Ishikawa (cell line): ENCODE data around the gene PRKAR2B.

Source experiments
- CEBPB ChIP-seq: IDR thresholded peaks from 2 replicates; pipeline ENCODE4 v1.6.1; 2012
- EGR1 ChIP-seq: IDR thresholded peaks from 2 replicates; pipeline ENCODE4 v1.6.1; 2012
- EP300 ChIP-seq: IDR thresholded peaks from 2 replicates; pipeline ENCODE4 v1.6.1; 2012; ENCODE audit warnings: borderline replicate concordance
- FOXM1 ChIP-seq: IDR thresholded peaks from 2 replicates; pipeline ENCODE4 v1.6.1; 2012; ENCODE audit warnings: low read depth, borderline replicate concordance
- MAX ChIP-seq: IDR thresholded peaks from 2 replicates; pipeline ENCODE4 v1.6.1; 2012
- RAD21 ChIP-seq: IDR thresholded peaks from 2 replicates; pipeline ENCODE4 v1.6.1; 2012; ENCODE audit warnings: low read depth
- TAF1 ChIP-seq: IDR thresholded peaks from 2 replicates; pipeline ENCODE4 v1.6.1; 2012; ENCODE audit warnings: low read depth, mild to moderate bottlenecking
- TCF12 ChIP-seq: IDR thresholded peaks from 2 replicates; pipeline ENCODE4 v1.6.1; 2012; ENCODE audit warnings: low read depth
- TEAD4 ChIP-seq: IDR thresholded peaks from 2 replicates; pipeline ENCODE4 v1.6.1; 2012
- USF1 ChIP-seq: IDR thresholded peaks from 2 replicates; pipeline ENCODE4 v1.6.1; 2012
- YY1 ChIP-seq: IDR thresholded peaks from 2 replicates; pipeline ENCODE4 v1.6.1; 2012; ENCODE audit warnings: low read depth
- ZBTB7A ChIP-seq: IDR thresholded peaks from 2 replicates; pipeline ENCODE4 v1.6.1; 2012; ENCODE audit warnings: low read depth
- TF ChIP-seq, protein P1 (sequence below): IDR thresholded peaks from 2 replicates; pipeline ENCODE4 v1.6.1; 2012; ENCODE audit warnings: low read depth, mild to moderate bottlenecking

- TF ChIP-seq CEBPB, result no peak
- TF ChIP-seq FOXM1, result no peak
- TF ChIP-seq, protein P1, sequence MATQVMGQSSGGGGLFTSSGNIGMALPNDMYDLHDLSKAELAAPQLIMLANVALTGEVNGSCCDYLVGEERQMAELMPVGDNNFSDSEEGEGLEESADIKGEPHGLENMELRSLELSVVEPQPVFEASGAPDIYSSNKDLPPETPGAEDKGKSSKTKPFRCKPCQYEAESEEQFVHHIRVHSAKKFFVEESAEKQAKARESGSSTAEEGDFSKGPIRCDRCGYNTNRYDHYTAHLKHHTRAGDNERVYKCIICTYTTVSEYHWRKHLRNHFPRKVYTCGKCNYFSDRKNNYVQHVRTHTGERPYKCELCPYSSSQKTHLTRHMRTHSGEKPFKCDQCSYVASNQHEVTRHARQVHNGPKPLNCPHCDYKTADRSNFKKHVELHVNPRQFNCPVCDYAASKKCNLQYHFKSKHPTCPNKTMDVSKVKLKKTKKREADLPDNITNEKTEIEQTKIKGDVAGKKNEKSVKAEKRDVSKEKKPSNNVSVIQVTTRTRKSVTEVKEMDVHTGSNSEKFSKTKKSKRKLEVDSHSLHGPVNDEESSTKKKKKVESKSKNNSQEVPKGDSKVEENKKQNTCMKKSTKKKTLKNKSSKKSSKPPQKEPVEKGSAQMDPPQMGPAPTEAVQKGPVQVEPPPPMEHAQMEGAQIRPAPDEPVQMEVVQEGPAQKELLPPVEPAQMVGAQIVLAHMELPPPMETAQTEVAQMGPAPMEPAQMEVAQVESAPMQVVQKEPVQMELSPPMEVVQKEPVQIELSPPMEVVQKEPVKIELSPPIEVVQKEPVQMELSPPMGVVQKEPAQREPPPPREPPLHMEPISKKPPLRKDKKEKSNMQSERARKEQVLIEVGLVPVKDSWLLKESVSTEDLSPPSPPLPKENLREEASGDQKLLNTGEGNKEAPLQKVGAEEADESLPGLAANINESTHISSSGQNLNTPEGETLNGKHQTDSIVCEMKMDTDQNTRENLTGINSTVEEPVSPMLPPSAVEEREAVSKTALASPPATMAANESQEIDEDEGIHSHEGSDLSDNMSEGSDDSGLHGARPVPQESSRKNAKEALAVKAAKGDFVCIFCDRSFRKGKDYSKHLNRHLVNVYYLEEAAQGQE, result no peak
- TF ChIP-seq YY1, result no peak
- no peak for TF ChIP-seq MAX
- no peak for TF ChIP-seq TCF12
- no peak for TF ChIP-seq TAF1
- TF ChIP-seq EP300, result no peak
- TF ChIP-seq TEAD4, result no peak
- TF ChIP-seq RAD21, result no peak
- TF ChIP-seq EGR1, result no peak
- TF ChIP-seq ZBTB7A, result no peak
- TF ChIP-seq USF1, result no peak
Measured at GRCh38 chr7:107090457-107090856, 46.0 kb downstream of the PRKAR2B start.
